Measurements from ENCODE around the gene ARL6IP1. TPM values are rescaled to one million over a fixed set of nuclear protein-coding genes. Genes with fewer than 3 reads are reported as not detected.

Gene ARL6IP1
- total and polyA plus RNA-seq, 2 of the 13 experiments (the other 11 are each of a cell fraction or from before 2014, with no cell fraction given): 263 to 373 TPM

- TF ChIP-seq ZNF280B (CRISPR knock-in tag; IDR thresholded peaks at IDR 0.05; ENCODE audit: borderline replicate concordance): peak; percentile 85
- TF ChIP-seq ZNF138 (CRISPR knock-in tag; IDR thresholded peaks at IDR 0.05; ENCODE audit: low read depth): peak; percentile 98
- peak; percentile 48 for TF ChIP-seq CCAR2 (optimal IDR thresholded peaks at IDR 0.05; ENCODE audit: low read depth, low read length)
- peak; percentile 100 for TF ChIP-seq DRAP1 (CRISPR knock-in tag; IDR thresholded peaks at IDR 0.05)
- no peak for TF ChIP-seq SP1 (IDR thresholded peaks at IDR 0.05)
- peak; percentile 99 for TF ChIP-seq SP1 (CRISPR knock-in tag; IDR thresholded peaks at IDR 0.05)
- peak; percentile 85 for TF ChIP-seq TIGD3 (CRISPR knock-in tag; IDR thresholded peaks at IDR 0.05; ENCODE audit: borderline replicate concordance)
- 0 out of 2 replicates have a peak, but pooled peaks have one; percentile 40 for TF ChIP-seq ZNF296 (CRISPR knock-in tag; conservative IDR thresholded peaks at IDR 0.05)
- peak; percentile 85 for TF ChIP-seq ZNF564 (CRISPR knock-in tag; IDR thresholded peaks at IDR 0.05)
- peak; percentile 53 for TF ChIP-seq ZNF7 (CRISPR knock-in tag; IDR thresholded peaks at IDR 0.05)
- TF ChIP-seq ZNF761 (CRISPR knock-in tag; conservative IDR thresholded peaks at IDR 0.05): peak; percentile 99
- TF ChIP-seq CENPT (CRISPR knock-in tag; IDR thresholded peaks at IDR 0.05; ENCODE audit: low read depth): peak; percentile 79
- no peak; the same call in 1 of the 2 replicates for TF ChIP-seq ZNF674 (CRISPR knock-in tag; IDR thresholded peaks at IDR 0.05; ENCODE audit: low read depth)
- TF ChIP-seq ZNF367 (CRISPR knock-in tag; IDR thresholded peaks at IDR 0.05; ENCODE audit: borderline replicate concordance): peak; percentile 74; the same call in 1 of the 2 replicates
- no peak for TF ChIP-seq ARNT (IDR thresholded peaks at IDR 0.05)
- TF ChIP-seq EEA1 (CRISPR knock-in tag; IDR thresholded peaks at IDR 0.05; ENCODE audit: borderline replicate concordance): peak; percentile 96
- TF ChIP-seq HNRNPUL1 (IDR thresholded peaks at IDR 0.05; ENCODE audit: low read depth, low read length): peak; percentile 94
- TF ChIP-seq POLR2AphosphoS2 (IDR thresholded peaks at IDR 0.05; ENCODE audit: low read depth, low read length): peak; percentile 98; the same call in 1 of the 2 replicates
- TF ChIP-seq NFATC3 (CRISPR knock-in tag; IDR thresholded peaks at IDR 0.05): no peak; the same call in 1 of the 2 replicates
- TF ChIP-seq ZNF598 (CRISPR knock-in tag; IDR thresholded peaks at IDR 0.05; ENCODE audit: borderline replicate concordance): peak; percentile 97
- TF ChIP-seq BRF2 (CRISPR knock-in tag; IDR thresholded peaks at IDR 0.05): peak; percentile 99
- no peak for TF ChIP-seq BCLAF1 (IDR thresholded peaks at IDR 0.05)
- peak; percentile 46; the same call in 1 of the 2 replicates for TF ChIP-seq ZBTB21 (CRISPR knock-in tag; IDR thresholded peaks at IDR 0.05)
These were observed at the start of gene ARL6IP1 (continued) for GRCh38 chr16:18801145-18801972.
